Activated gamma-delta T cell (primary cell): ENCODE results near the gene DHRS3.
"Not testable (repeated sequence)": the region's sequence is repeated elsewhere in the genome, so short reads cannot be mapped to it uniquely, and the experiment has no call there.

Source experiments
- DNase-seq: peaks from one replicate; lab custom pipeline; 2025; lab: John Stamatoyannopoulos, UW

The DHRS3 gene

DNA sequence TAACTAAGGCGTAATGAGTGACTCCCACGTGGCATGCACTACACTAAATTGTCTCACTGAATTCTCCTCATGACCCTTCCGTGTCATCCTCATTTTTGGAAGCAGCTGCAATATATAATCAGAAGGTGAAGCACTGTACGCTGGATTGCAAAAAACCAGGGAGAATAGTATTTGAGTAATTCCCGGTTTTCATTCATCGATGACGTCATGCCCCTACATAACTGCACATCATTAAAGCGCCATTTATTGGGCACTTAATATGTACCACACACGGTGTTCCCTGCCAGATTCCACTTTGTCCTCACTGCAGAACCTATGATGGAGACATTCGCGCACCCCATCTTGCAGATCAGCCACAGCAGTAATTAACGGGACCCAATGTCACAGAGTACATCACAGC lies 41.0 kb downstream of the DHRS3 start:
- no peak for DNase-seq

DNA sequence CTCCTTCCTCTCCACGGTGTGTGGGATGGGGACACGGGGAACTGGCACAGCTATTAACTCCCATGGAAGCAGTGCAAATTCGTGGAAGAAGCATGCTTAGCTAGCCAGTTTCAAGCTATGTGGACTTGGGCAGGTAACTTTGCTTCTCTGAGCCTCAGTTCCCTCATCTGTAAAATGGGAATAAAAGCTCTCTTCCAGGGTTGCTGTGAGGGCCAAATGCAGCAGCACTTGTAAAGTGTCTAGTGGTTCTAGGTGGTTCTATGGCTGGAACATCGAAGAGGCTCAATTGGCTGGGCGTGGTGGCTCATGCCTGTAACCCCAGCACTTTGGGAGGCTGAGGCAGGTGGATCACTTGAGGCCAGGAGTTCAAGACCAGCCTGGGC lies 43.3 kb downstream of the DHRS3 start:
- DNase-seq = no peak

DNA sequence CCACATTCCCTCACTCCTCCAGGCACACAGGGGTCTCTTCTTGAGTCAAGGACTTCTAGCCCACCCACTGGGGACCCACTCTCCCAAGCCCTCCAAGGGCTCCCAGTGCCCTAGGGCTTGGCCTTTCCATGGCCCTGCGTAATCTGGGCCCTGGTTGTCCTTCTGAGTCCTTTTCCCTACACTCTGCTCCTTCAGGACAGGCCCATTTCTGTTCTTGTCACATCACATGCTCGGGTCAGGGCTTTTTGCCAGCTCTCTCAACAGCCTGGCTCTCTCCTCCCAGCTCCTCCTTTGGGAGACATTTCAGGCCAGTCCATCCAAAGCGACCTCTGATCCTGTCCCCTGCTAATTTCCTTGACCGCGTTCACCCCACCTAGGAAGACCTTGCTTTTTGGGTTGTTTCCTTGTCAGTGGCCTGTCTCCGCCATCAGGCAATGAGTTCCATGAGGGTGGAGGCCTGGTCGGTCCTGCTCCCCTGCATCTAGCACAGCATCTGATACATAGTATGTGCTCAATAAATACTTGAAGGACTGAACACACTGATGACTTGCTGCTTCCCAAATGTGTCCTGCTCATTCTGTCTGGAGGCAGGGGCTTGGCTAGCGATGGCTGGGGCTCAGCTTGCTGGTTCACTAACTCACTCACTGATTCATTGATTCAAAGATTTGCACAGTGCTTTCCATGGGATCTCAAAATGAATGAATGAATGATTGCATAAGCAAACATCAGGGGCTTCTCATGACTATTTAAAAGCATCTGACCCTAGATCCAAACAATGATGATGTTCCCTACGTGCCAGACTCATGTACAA lies 44.8 kb downstream of the DHRS3 start:
- no peak for DNase-seq

DNA sequence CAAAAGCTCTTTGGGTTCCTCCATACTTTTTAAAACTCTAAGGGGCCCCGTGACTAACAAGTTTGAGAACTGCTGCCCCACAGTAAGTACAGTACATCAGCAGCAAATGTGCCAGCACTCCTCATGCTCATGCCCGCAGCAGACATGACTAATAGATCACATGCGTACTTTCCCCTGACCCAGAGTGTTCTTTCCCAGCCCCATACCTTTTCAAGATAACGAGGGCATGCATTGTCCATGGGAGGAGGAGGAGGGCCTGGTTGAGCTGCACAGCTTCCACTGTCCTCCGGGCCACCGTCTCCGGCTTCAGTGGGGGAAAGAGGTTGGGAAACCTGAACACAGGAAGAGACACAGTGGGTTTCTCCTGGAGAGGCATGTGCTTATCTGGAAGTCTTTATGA lies 45.5 kb downstream of the DHRS3 start:
- DNase-seq = no peak

DNA sequence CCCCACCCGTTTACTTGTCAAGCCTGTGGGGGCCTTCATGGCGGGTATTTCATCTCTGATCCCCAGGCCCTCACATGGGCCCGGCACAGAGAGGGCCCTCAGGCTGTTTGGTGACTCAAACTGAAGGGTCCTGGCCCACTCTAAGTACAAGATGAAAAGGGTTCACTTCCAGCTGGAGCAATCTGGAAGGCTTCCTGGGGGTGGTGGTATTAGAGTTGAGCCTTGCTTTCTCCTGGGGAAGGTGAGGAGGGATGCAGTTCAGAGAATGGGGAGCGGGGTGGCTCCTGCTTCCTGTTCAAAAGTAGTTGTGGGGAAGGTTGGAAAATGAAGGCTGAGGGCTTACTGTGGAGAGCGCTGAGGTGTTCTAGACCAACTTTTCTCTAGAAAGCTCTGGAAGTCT lies 47.7 kb downstream of the DHRS3 start:
- no peak for DNase-seq

DNA sequence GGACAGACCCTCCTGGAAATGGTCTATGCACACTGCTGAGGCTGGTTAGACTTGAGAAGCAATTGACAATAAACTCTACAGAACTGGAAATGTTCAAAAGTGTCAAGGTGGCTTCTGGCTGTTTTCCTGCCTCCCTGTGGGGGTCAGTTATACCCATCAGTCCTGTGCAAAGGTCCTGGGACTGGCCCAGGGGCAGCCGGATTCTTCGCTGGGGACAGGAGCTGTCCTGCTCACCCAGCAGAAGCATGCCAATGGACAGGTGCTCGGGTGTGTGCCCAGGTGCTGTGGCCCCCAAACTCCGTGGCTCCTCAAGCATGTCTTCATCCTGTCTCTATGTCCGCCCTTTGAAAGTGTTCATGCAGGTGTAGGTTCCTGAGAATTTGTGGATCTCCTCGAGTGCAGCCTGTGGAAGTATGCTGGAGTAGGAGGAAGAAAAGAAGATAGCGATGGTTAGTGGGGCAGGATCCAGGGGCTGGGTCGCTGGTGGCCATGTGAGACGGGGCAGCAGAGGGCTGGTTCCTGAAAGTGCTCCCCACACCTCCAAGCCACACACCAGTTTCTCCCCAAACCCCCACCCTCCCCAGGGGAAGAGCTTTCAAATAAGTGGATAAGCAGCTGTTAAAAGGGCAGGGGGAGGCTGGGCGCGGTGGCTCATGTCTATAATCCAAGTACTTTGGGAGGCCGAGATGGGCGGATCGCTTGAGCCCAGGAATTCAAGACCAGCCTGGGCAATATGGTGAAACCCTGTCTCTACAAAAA lies 49.8 kb downstream of the DHRS3 start:
- DNase-seq = no peak

DNA sequence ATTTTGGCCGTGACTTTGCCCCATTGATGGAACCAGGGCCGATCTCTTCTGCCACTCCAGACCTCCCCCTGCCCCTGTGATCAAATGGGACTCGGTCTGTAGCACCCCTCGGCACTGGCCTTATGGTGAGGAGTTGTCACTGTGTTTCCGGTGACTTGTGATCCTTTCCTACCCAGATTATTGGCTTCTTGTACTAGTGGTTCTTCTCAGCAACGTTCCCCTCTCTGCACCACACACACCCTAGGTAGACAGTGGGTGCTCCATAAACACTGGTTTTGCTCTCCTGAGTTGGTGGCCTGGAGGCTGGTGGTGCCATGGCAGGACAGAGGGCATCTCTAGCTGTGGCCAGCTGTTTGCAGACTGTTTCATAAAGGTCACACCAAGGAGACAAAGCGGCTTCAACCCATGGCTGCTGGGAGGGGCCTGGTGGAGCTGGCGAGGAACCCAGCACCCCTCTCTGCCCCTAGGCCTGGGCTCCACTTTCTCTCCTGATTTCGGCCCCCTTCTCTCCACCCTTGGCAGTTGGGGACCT lies 50.7 kb downstream of the DHRS3 start:
- no peak for DNase-seq

DNA sequence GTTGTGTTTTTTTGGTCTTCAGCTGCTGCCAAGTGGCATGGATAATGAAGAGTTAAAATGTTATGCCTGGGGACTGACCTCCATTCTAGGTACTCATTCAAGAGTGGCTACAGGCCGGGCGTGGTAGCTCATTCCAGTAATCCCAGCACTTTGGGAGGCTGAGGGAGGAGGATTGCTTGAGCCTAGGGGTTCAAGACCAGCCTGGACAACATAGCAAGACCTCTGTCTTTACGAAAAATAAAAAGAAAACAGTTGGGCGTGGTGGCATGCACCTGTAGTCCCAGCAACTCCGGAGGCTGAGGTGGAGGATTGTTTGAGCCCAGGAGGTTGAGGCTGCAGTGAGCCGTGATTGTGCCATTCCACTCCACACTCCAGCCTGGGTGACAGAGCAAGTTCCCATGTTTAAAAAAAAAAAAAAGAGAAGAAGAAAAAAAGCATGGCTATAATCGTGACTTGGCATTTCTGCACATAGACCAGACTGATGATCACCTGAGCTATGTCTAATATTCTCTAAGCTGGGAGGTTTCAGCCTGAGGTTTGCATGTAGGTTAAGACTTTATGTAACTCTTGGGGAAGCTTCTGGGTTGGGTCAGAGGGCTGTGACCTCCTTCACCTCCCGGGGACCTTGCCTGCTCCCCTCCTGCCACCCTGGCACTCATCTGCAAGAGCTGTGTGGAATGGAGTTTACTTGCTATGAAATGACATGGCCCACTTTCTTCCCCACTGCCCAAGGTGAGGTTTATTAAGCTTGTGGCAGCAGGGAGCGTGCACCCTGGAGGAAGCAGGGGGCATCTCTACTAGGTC lies 51.3 kb downstream of the DHRS3 start:
- no peak for DNase-seq

DNA sequence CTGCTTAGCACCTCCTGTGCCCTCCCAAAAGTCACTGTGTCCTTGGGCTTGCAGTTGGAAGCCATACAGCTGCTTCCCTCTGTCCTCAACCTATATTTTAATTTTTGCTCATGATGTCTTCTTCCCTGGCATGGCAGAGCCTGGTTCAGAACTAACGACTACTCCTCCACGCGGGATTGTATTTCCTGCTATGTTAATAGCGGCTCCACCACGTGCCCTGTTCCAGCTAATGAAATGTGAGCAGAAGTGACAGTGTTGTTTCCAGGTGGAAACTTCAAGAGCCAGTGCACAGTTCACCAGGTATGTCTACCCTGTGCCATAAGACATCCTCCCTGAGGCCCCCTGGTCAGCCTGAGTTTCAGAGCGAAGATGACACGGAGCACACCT lies 52.1 kb downstream of the DHRS3 start:
- no peak for DNase-seq

DNA sequence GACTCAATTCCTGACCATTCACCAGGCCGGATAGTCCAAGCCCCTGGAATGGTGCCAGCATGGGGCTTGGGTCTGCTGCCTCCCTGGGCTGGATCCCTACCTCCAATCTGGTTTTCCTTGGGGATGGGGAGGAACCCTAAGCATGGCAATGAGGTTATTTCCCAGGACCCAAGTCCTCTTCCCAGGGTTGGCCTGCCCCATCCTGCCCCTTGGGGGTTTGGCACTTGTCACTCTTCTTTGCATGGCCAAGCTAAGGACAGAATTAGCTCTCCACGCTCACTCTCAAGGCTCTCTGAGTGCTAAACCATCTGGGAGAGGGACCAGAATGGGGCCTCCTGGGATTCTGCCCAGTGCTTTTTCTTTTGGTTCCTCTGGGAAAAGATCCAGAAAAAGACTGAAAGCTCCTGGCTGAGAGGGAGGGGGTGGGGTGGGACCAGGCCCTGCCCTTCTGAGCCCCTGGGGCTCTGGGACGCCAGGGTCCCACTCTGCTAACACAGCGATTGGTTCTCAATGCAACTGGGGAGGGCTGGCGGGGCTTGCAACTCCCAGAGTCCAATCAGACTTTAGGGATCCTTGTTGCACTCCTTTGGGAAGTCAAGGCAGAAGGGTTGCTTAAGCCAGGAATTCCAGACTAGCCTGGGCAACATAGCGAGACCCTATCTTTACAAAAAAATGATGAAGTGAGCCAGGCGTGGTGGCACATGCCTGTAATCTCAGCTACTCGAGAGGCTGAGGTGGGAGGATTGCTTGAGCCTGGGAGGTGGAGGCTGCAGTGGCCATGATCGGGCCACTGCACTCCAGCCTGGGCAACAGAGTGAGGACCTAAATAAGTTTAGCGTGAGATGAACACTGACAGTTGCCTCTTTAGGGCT lies 52.7 kb downstream of the DHRS3 start:
- no peak for DNase-seq

DNA sequence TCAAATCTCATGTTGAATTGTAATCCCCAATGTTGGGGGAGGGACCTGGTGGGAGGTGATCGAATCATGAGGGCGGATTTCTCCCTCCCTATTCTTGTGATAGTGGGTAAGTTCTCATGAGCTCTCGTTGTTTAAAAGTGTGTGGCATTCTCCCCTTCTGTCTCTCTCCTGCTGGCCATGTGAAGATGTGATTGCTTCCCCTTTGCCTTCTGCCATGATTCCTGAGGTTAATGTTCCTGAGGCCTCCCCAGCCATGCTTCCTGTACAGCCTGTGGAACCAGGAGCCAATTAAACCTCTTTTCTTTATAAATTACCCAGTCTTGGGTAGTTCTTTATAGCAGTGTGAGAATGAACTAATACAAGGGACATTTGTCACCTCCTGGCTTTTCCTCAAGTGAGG lies 53.8 kb downstream of the DHRS3 start:
- not testable (repeated sequence) for DNase-seq

DNA sequence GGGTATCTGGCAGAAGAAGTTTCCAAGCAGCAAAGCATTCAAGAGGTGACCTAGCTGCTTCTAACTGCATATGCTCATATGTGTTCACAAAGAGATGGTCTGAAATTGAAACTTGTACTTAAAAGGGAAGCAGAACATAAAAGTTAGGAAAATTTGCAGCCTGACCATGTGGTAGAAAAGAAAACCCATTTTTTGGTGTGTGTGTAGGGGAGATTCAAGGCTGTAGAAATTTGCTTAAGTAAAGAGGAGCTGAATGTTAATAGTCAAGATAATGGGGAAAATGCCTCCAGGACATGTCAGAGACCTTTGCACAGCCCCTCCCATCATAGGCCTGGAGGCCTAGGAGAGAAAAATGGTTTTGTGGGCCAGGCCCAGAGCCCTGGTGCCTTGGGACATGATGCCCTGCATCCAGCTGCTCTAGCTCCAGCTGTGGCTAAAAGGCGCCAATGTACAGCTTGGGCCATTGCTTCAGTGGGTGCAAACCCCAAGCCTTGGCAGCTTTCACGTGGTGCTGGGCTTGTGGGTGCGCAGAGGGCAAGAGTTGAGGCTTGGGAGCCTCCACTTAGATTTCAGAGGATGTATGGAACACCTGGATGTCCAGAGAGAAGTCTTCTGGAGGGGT lies 54.9 kb downstream of the DHRS3 start:
- DNase-seq = no peak

DNA sequence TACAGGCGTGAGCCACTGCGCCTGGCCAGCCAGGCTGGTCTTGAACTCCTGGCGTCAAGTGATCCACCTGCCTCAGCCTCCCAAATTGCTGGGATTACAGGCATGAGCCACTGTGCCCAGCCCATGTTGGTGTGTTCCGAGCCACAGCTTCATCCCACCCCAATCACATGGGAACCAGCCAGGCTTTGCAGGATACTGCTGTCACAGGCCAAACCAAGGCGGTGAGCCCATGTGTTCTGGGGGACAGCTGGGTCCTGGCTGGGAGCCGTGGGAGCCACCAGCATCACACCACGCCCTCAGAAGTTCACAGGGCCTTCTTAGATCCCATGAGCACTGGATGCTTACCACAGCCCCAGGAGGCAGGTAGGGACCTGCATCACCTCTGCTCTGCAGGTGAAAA lies 56.9 kb downstream of the DHRS3 start:
- DNase-seq = no peak

DNA sequence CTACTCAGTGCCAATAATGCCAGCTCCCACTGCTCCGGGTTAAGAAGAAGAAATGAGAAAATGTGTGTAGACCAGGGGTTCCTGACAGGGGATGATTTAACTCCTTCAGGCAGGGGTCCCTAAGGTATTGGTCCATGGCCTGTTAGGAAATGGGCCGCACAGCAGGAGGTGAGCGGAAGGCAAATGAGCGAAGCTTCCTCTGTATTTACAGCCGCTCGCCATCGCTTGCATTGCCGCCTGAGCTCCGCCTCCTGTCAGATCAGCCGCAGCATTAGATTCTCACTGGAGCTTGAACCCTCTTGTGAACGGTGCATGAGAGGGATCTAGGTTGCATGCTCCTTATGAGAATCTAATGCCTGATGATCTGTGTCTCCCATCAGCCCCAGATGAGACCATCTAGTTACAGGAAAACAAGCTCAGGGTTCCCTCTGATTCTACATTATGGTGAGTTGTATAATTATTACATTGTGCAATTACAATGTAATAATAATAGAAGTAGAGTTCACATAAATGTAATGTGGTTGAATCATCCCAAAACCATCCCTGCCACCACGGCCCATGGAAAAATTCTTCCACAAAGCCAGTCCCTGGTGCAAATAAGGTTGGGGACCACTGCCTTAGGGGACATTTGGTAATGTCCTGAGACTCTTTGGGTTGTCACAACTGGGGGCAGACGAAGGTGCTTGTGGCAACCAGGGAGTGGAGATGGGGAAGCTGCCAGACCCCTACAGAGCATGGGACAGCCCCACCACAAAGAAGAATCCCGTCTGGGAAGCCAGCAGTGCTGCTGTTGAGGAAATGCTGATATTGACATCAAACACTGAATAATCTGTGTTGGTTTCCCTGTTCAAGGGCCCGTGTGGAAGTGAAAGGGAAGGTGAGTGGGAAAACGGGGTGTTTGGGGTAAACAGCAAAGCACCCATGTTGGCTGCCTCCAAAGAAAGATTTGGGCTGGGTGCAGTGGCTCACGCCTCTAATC lies 60.8 kb downstream of the DHRS3 start:
- no peak for DNase-seq

DNA sequence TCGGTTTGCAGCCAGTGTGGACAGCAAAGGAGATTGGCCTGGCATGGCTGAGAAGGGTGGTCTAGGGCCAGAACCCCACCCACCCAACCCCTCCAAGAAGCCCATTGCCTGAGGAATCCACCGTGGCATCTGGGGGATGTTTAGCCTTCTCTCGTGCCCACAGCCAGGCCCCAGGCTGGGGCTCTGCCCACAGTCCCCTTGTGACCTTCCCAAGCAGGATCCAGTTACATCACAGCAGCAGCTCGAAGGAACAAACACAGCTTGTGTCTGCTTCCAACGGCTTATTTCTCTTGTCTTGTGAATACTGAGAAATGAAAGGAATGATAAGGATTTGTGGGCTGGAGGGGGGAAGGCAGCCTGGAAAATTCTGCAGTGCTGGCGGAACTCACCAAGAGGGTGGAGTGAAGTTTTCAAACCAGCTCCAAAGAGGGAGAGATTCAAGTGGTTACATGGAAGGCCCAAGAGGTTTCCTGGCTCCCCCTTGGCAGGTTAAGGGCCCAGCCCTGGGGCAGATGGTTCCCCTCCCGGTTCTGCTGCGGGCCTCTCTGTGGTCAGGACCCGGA lies 61.6 kb downstream of the DHRS3 start:
- DNase-seq = no peak

DNA sequence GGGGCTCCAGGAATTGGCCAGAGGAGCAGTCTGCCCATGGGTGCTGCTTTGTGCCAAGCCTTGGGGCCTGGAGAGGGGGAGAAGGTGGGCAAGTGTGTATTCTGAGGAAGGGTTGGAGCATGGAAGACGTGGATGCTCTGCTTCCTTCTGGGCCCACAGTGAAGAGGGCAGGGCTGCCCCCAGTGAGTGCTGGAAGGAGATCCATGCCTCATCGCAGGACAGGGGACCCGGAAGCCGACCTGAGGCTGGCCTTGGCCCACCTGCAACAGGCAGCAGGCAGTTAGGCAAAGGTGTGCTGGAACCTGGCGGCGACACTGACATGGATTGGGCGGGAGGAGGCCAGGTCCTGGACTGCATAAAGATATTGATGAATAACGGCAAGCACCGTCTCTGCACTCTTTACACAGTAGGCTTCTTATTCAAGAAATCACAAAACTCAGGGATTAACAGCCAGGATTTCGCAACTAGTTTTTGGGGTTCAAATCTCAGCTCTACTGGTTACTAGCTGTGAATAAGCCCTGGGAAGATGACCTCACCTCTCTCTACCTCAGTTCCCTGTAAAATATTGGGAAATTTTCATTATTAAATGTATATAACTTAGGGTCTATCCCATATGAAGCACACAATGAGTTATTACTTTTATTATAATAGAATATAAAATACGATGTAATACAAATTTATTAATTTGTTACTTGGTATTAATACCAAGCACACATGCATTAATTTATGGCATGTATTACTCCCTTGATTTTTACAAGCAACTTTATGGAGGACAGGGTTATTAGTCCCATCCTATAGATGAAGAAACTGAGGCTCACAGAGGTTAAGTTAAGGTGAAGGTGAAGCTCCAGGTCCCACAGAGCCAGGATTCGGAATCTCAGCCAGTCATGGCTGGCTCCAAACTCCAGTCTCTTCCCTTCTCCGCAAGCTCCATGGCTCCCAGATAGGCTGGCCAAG lies 62.3 kb downstream of the DHRS3 start:
- DNase-seq = no peak

DNA sequence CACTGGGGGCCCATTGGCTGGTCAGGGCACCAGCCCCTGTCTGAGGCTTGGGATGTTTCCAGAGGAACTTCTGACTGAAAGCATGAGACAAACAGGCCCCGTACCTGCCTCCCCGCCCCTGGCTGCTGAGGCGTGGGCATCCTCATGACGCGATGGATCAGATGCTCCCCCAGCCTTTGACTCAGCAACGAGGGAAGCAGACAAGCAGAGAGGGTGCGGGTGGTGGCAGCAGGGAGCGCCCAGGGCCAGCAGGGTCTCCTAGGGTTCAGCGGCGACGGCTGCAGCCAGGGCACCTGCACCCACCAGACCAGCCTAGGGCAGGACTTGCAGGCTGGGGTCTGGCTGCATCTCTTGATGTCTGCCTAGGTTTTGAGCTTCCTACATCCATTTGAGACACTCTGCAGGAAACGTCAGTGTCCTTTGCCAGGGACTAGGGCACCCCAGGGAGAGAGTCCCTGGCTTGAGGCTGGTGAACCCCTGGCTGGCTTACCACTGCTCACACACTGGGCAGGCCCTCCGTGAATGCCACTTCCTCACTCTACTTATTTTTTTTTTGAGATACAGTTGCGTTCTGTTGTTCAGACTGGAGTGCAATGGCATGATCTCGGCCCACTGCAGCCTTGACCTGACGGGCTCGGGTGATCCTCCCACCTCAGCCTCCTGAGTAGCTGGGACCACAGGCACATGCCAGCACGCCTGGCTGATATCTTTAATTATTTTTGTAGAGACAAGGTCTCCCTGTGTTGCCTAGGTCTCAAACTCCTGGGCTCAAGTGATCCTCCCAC lies 63.3 kb downstream of the DHRS3 start:
- no peak for DNase-seq
